Left ventricle myocardium inferior (tissue), 1 donor: ENCODE measurements around the gene CIB2. TPM values are rescaled to one million over a fixed set of nuclear protein-coding genes. Genes with fewer than 3 reads are reported as not detected.

ENCODE experiments used
- DNase-seq: peaks from one replicate; pipeline ENCODE4 v3.0.0-alpha.2; 2020
- H3K27ac ChIP-seq: fragments of 200-600 bp; replicated peaks from 2 replicates; pipeline ENCODE4 v1.8.0; 2021
- H3K27me3 ChIP-seq: fragments of 200-600 bp; 2 replicates; pipeline ENCODE4 v1.8.0; 2021; ENCODE audit warnings: low read depth
- H3K36me3 ChIP-seq: fragments of 200-600 bp; 2 replicates; pipeline ENCODE4 v1.8.0; 2021
- H3K4me1 ChIP-seq: fragments of 200-600 bp; 2 replicates; pipeline ENCODE4 v1.8.0; 2021
- H3K4me3 ChIP-seq: fragments of 200-600 bp; 2 replicates; pipeline ENCODE4 v1.8.0; 2021; ENCODE audit warnings: mild to moderate bottlenecking, moderate library complexity
- H3K9me3 ChIP-seq: fragments of 200-600 bp; replicated peaks from 2 replicates; pipeline ENCODE4 v1.8.0; 2021
- intact Hi-C: fragments of 100-400 bp; cut with micrococcal nuclease; formaldehyde crosslinking; loops from one replicate; pipeline ENCODE4 v1.11.0; 2022
- total RNA-seq: library from RNA; stranded (reverse); fragmentation: NEBNext Ultra II Directional; extraction: Animal tissue kit (Norgen Biotek cat#: 25700); gene quantifications from one replicate; pipeline ENCODE4 v1.2.1, GENCODE V29; 2021
- TF ChIP-seq, protein P1 (sequence below): fragments of 200-600 bp; IDR thresholded peaks from 2 replicates; pipeline ENCODE4 v1.8.0; 2021; ENCODE audit warnings: antibody characterized with exemption, mild to moderate bottlenecking, borderline replicate concordance
- donor health status: DM: no; HTN: yes; CAD: no; lungs with severe emphysema.

The CIB2 gene
- total RNA-seq, 1 donor from 2014 or later: 26.1 TPM

DNA sequence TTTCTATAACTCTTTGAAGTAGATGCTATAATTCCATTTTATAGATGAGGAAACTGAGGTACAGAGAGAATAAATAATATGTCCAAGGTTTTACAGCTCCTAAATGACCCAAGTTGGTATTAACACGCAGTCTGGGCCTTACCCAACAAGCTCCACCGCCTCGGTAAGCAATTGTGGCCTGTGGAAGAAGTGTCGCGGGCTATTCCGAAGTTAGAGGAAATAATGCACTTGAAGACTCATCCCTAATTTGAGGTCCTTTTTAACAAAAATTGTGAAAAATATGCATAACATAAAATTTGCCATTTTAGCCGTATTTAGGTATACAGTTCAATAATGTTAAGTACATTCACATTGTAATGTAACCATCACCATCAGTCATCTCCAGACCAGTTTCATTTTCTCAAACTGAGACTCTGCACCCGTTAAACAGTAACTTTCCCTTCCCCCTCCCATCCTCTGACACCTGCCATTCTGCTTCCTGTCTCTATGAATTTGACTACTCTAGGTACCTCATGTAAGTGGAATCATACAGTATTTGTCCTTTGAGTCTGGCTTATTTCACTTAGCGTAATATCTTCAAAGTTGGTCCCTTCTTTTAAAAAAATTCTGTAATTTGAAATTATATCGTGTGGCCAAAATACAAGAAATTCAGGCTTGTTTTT, 36.1 kb upstream of the CIB2 start:
- Histone ChIP-seq H3K27me3 (no peaks in the 10 kb centered on the region), H3K4me3 (no peak overlapping the region), H3K36me3 (peaks cover 97% of the 10 kb centered on the region), H3K9me3 (peaks cover 3% of the 10 kb centered on the region), H3K4me1 (peaks cover 23% of the 10 kb centered on the region), H3K27ac (no peak overlapping the region)
- TF ChIP-seq, protein P1, sequence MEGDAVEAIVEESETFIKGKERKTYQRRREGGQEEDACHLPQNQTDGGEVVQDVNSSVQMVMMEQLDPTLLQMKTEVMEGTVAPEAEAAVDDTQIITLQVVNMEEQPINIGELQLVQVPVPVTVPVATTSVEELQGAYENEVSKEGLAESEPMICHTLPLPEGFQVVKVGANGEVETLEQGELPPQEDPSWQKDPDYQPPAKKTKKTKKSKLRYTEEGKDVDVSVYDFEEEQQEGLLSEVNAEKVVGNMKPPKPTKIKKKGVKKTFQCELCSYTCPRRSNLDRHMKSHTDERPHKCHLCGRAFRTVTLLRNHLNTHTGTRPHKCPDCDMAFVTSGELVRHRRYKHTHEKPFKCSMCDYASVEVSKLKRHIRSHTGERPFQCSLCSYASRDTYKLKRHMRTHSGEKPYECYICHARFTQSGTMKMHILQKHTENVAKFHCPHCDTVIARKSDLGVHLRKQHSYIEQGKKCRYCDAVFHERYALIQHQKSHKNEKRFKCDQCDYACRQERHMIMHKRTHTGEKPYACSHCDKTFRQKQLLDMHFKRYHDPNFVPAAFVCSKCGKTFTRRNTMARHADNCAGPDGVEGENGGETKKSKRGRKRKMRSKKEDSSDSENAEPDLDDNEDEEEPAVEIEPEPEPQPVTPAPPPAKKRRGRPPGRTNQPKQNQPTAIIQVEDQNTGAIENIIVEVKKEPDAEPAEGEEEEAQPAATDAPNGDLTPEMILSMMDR: no peak
- intact Hi-C loops: no loop called here
- DNase-seq: no peak

DNA sequence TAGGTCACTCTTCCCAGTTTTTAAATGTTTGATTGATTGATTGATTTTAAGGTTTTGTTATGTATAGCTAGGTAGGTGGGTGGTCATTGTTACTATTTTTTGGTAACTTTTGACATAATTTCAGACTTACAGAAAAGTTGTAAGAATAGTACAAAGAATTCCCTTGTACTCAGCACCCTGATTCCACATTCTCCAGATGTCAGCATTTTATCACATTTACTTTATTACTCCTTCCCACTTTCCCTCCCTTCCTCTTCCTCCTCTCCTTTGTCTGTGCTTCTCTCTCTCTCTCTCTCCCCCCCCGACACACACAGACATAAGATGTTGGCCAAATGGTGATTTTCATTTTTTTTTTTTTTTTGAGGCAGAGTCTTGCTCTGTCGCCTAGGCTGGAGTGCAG, 32.8 kb upstream of the CIB2 start:
- Histone ChIP-seq H3K4me1 (peaks cover 10% of the 10 kb centered on the region), H3K36me3 (peaks cover 100% of the 10 kb centered on the region), H3K4me3 (no peak overlapping the region), H3K27me3 (no peaks in the 10 kb centered on the region), H3K9me3 (no peaks in the 10 kb centered on the region), H3K27ac (no peak overlapping the region)
- TF ChIP-seq, protein P1: no peak
- intact Hi-C loops: no loop called here
- DNase-seq: no peak

DNA sequence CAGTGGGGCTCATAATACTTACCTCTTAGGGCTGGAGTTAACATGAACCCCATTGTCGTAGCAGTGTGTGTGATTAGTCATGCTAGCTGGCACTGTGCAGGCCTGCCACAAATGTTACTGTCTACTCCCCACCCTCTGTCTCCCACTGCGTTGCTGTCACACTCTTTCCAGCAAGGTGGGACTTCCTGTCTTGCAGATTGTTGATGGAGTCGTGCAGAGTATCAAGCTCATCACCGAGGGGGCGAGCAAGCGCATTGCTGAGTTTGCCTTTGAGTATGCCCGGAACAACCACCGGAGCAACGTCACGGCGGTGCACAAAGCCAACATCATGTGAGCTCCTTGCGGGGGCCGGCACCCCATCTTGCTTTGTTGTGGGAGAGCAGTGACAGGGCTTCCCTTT, 30.8 kb upstream of the CIB2 start:
- Histone ChIP-seq H3K36me3 (peaks cover 100% of the 10 kb centered on the region), H3K9me3 (no peaks in the 10 kb centered on the region), H3K27me3 (no peaks in the 10 kb centered on the region), H3K4me3 (no peak overlapping the region), H3K27ac (no peak overlapping the region), H3K4me1 (peaks cover 16% of the 10 kb centered on the region)
- TF ChIP-seq, protein P1: no peak
- no peak for DNase-seq
- intact Hi-C loops: no loop called here

DNA sequence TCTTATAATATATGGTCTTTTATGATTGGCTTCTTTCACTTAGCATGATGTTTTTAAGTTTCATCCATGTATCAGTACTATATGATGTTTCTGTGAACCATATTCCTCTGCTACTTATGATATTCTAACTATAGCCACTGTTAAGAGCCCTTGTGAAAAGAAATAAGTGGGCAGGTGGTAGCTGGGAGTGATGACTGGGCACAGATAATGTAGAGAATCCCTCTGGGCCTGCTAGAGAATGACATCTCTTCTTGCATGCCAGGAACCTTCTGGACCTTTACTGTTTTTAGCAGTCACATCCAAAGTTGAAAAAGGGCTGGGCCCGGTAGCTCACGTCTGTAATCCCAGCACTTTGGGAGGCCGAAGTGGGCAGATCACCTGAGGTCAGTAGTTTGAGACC, 28.1 kb upstream of the CIB2 start:
- Histone ChIP-seq H3K27me3 (no peaks in the 10 kb centered on the region), H3K4me1 (peaks cover 41% of the 10 kb centered on the region), H3K27ac (peak overlapping the region; percentile 63), H3K4me3 (no peak overlapping the region), H3K36me3 (peaks cover 84% of the 10 kb centered on the region), H3K9me3 (no peaks in the 10 kb centered on the region)
- no peak for DNase-seq
- intact Hi-C loops: no loop called here
- TF ChIP-seq, protein P1: no peak

DNA sequence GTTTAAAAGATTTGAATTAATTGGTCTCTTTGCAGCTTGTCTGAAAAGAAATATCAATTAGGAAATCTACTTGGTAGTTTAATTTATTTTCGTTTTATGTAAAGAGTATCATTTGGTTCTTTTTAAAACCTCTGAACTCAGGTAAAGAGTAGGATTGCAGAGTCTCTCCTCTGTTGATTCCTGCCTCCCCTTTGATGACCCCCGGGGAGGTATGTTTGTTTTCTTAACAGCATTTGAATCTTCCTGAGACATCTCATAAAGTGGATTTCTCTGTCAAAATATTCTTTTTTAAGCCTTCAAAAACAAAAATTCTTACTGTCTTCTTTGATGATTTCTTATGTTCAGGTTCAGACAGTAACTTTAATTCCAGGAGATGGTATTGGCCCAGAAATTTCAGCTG, 26.0 kb upstream of the CIB2 start:
- no peaks in the 10 kb centered on the region for H3K9me3 ChIP-seq
- peaks cover 73% of the 10 kb centered on the region for H3K36me3 ChIP-seq
- DNase-seq: no peak
- TF ChIP-seq, protein P1: no peak
- peaks cover 61% of the 10 kb centered on the region for H3K4me1 ChIP-seq
- H3K4me3 ChIP-seq: no peak overlapping the region
- intact Hi-C loops: no loop called here
- peak overlapping the region; percentile 16 for H3K27ac ChIP-seq
- no peaks in the 10 kb centered on the region for H3K27me3 ChIP-seq
